ENCODE measurements around the gene TSHB. TPM values are rescaled to one million over a fixed set of nuclear protein-coding genes. Genes with fewer than 3 reads are reported as not detected.

Gene TSHB
- total and polyA plus RNA-seq, 11 donors = not detected

DNA sequence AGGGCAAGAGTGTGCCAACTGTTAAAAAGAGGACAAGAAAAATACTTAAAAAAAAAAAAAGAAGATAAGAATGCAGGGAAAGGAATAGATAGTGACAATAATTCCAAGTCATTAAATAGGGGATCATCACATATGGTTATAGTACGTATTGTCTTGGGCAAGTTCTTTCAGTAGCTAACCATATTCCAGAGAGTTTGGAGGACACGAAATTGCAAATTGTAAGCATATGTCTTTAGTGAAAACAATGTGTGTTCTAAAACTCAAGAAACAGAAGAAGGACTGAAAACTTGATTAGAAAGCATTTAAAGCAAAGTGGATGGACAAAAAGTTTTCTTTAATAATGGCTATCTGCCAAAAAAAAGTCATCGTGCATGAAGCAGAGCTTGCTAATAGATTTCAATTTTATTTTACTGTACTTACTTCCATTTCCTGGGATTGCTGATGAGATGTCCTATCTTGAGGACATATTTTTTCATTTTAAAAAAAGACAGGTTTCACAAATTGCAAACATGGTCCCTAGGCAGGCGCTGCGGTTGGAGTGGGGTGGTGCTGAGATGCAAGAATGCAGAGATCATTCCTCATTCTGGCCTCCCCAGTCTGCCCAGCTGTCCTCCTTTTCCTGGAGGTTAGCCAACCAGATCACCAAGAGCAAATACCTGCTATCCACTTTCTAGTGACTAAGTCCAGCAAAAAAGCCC is 47.8 kb downstream of the TSHB start:
- TF ChIP-seq, protein P1, sequence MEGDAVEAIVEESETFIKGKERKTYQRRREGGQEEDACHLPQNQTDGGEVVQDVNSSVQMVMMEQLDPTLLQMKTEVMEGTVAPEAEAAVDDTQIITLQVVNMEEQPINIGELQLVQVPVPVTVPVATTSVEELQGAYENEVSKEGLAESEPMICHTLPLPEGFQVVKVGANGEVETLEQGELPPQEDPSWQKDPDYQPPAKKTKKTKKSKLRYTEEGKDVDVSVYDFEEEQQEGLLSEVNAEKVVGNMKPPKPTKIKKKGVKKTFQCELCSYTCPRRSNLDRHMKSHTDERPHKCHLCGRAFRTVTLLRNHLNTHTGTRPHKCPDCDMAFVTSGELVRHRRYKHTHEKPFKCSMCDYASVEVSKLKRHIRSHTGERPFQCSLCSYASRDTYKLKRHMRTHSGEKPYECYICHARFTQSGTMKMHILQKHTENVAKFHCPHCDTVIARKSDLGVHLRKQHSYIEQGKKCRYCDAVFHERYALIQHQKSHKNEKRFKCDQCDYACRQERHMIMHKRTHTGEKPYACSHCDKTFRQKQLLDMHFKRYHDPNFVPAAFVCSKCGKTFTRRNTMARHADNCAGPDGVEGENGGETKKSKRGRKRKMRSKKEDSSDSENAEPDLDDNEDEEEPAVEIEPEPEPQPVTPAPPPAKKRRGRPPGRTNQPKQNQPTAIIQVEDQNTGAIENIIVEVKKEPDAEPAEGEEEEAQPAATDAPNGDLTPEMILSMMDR (IDR thresholded peaks at IDR 0.05) = no peak
- TF ChIP-seq POLR2A (IDR thresholded peaks at IDR 0.05) = no peak
- DNase-seq = no peak
- intact Hi-C loops (cut with DNase I) = no loop called here
- H3K4me3 ChIP-seq = no peak overlapping the region
- no peak for ATAC-seq
- no peaks in the 10 kb centered on the region for H3K9me3 ChIP-seq
- H3K4me1 ChIP-seq = peaks cover 0 to 26% (median 6%) of the 10 kb centered on the region in 12 donors
- no peaks in the 10 kb centered on the region for H3K36me3 ChIP-seq
- H3K27ac ChIP-seq = no peak overlapping the region
- WGBS, 4 donors = 80 to 87% (median 81%) methylated on average over 5 of the region's 5 CpGs
- H3K27me3 ChIP-seq = no peaks in the 10 kb centered on the region

DNA sequence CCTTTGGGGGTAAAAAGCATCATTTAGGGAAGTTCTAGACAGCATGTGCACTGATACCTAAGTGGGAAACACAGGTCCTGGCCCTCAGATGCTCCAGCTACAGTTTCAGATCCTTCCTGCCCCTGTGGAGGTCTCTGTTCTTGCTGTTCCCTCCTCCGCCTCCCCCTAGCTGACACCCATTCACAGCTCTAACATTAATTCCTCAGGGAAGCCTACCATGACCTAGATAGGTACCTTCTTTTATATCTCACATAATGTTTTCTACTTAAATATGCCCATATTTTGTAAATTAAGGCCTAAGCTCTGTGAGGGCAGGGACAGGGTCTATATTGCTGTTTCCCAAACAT is 48.3 kb downstream of the TSHB start:
- no peaks in the 10 kb centered on the region for H3K9me3 ChIP-seq
- H3K36me3 ChIP-seq = no peaks in the 10 kb centered on the region
- no peaks in the 10 kb centered on the region for H3K27me3 ChIP-seq
- H3K27ac ChIP-seq = no peak overlapping the region
- ATAC-seq (no peak), DNase-seq (no peak)
- TF ChIP-seq, protein P1 (IDR thresholded peaks at IDR 0.05) = no peak
- TF ChIP-seq POLR2A (IDR thresholded peaks at IDR 0.05) = no peak
- WGBS, 4 donors = 87 to 100% (median 89%) methylated on average over 1 of the region's 1 CpG
- intact Hi-C loops (cut with DNase I) = no loop called here
- H3K4me3 ChIP-seq = no peak overlapping the region
- peaks cover 0 to 22% (median 6%) of the 10 kb centered on the region in 12 donors for H3K4me1 ChIP-seq

DNA sequence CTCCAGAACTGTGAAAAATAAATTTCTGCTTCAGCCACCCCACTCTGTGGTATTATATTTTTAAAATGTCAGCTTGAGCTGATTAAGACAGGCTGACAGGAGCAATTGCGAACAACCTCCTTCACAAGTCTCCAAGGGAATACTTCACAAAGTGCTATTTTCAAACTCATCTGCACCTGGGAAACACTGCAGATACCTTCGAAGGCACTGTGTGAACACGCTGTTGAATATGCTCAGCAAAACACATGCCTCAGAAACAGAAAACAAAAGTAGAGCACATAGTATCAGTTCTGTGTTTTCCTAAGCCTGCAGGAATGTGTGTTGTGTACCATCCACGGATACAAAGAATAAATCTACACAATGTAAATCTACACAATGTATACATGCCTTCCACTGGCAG is 49.1 kb downstream of the TSHB start:
- no peak overlapping the region for H3K4me3 ChIP-seq
- intact Hi-C loops (cut with DNase I) = no loop called here
- H3K36me3 ChIP-seq = no peaks in the 10 kb centered on the region
- ATAC-seq = no peak
- DNase-seq = no peak
- H3K27ac ChIP-seq = no peak overlapping the region
- no peaks in the 10 kb centered on the region for H3K9me3 ChIP-seq
- H3K27me3 ChIP-seq = no peaks in the 10 kb centered on the region
- TF ChIP-seq, protein P1 (IDR thresholded peaks at IDR 0.05) = no peak
- TF ChIP-seq POLR2A (IDR thresholded peaks at IDR 0.05) = no peak
- H3K4me1 ChIP-seq = peaks cover 0 to 18% (median 0%) of the 10 kb centered on the region in 12 donors
- WGBS, 4 donors = 83 to 91% (median 88%) methylated on average over 4 of the region's 4 CpGs

DNA sequence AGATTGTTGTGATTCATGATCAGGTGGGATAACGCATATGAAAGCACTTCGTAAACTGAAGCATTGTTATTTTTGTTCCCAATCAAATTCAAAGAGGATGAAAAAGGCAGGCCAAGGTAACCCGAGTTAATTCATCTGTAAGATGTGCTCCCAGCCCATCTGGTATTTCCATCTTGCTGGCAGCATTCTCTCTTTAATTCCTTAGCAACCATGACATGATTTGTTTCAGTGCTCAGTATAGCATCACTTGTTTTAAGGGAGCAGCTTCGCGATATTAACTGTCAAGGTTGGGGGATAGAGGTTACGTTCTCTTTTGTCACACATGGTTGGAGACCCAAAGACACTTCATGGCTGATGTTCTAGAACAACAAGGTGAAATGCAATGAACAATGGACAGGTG is 53.3 kb downstream of the TSHB start:
- no peaks in the 10 kb centered on the region for H3K27me3 ChIP-seq
- ATAC-seq (no peak), DNase-seq (no peak)
- intact Hi-C loops (cut with DNase I) = no loop called here
- H3K4me1 ChIP-seq = peaks cover 0 to 32% (median 10%) of the 10 kb centered on the region in 12 donors
- H3K36me3 ChIP-seq = no peaks in the 10 kb centered on the region
- 56 to 70% (median 69%) methylated on average over 6 of the region's 6 CpGs for WGBS, 4 donors
- H3K4me3 ChIP-seq = no peak overlapping the region
- H3K27ac ChIP-seq = peak overlapping the region in 3 of 12 donors; percentile 81 to 93 (median 86)
- TF ChIP-seq POLR2A (IDR thresholded peaks at IDR 0.05) = no peak
- TF ChIP-seq, protein P1 (IDR thresholded peaks at IDR 0.05) = no peak
- no peaks in the 10 kb centered on the region for H3K9me3 ChIP-seq

Other genes with a start within 250 kb of the TSHB start
- gene SIKE1, start 249.1 kb upstream of the TSHB start, total RNA-seq = 10 to 100 TPM; 22.1 to 41.7 (median 34.2) TPM
- 10 to 100 TPM; 20.4 to 29.0 TPM for gene SIKE1, start 249.1 kb upstream of the TSHB start, polyA plus RNA-seq
- not detected for gene SYCP1, start 175.0 kb upstream of the TSHB start, total RNA-seq
- gene SYCP1, start 175.0 kb upstream of the TSHB start, polyA plus RNA-seq = not detected
- 10 to 100 TPM in 1 of 9 donors, 1 to 10 TPM in 8; 4.6 to 10.6 (median 7.1) TPM for gene TSPAN2, start 59.7 kb downstream of the TSHB start, total RNA-seq
- gene TSPAN2, start 59.7 kb downstream of the TSHB start, polyA plus RNA-seq = 1 to 10 TPM; 2.8 to 3.4 TPM